A549 (cell line): ENCODE measurements around the gene PMPCA. TPM values are rescaled to one million over a fixed set of nuclear protein-coding genes. Genes with fewer than 3 reads are reported as not detected.

Source experiments
- ATAC-seq, 2 experiments: fragments of 200-7000 bp in 1 of 2; fragments of >200 bp in 1 of 2; cut with Nextera tagmentation in 1 of 2; cut with Tn5 transposase in 1 of 2; 3 replicates each; pipeline versions ENCODE4 v1.8.0 to v1.9.1; 2018 to 2020; ENCODE audit warnings: mild to moderate bottlenecking in 1 of 2, moderate library complexity in 1 of 2
- CTCF ChIA-PET: fragments of 300-600 bp; sonication (Branson Sonifier 250); formaldehyde crosslinking; extraction: SDS; loops from one replicate; lab custom pipeline; 2021; ENCODE audit warnings: antibody characterized with exemption, inconsistent platforms; lab: Yijun Ruan, JAX
- POLR2A ChIA-PET: fragments of 350-600 bp; formaldehyde crosslinking; extraction: SDS; loops from one replicate; lab custom pipeline; 2021; ENCODE audit warnings: antibody characterized with exemption, inconsistent platforms; lab: Yijun Ruan, JAX
- DNase-seq, 2 experiments: peaks; one replicate each; pipeline versions ENCODE4 v3.0.0 to v3.0.0-alpha.2; 2011 to 2016; ENCODE audit warnings: low read depth in 1 of 2, low spot score in 1 of 2
- FAIRE-seq: peaks from 2 replicates; lab custom pipeline; 2011; peaks lifted over from hg19 to GRCh38; lab: Jason Lieb, UNC
- H3K27ac ChIP-seq, 2 experiments: fragments of >200 bp; sonication (Bioruptor Twin); formaldehyde crosslinking; 3 replicates each; pipeline ENCODE4 v1.5.1; 2016 to 2017
- H3K4me1 ChIP-seq: fragments of >200 bp; sonication (Bioruptor Twin); formaldehyde crosslinking; 3 replicates; pipeline ENCODE4 v1.6.1; 2016
- H3K4me2 ChIP-seq: fragments of >200 bp; sonication (Bioruptor Twin); formaldehyde crosslinking; 3 replicates; pipeline ENCODE4 v1.6.1; 2016
- H3K4me3 ChIP-seq: fragments of >200 bp; sonication (Bioruptor Twin); formaldehyde crosslinking; 3 replicates; pipeline ENCODE4 v1.5.1; 2016
- H3K9me3 ChIP-seq: fragments of >200 bp; sonication (Bioruptor Twin); formaldehyde crosslinking; 3 replicates; pipeline ENCODE4 v1.6.1; 2016
- CBX2 ChIP-seq: fragments of 200-600 bp; sonication (generic); IDR thresholded peaks from 2 replicates; pipeline ENCODE4 v1.6.1; 2016; ENCODE audit warnings: low read depth, mild to moderate bottlenecking, borderline replicate concordance
- CHD2 ChIP-seq: fragments of 150-350 bp; IDR thresholded peaks from 2 replicates; pipeline ENCODE4 v1.6.1; 2014; ENCODE audit warnings: low read length; ENCODE audit not compliant: partially characterized antibody
- FOXS1 ChIP-seq: fragments of 250-450 bp; sonication (Bioruptor Pico); IDR thresholded peaks from 2 replicates; pipeline ENCODE4 v1.5.0; 2020; ENCODE audit warnings: mild to moderate bottlenecking, moderate library complexity
- HDAC2 ChIP-seq: fragments of 200-600 bp; sonication (generic); IDR thresholded peaks from 2 replicates; pipeline ENCODE4 v1.6.1; 2016
- HEYL ChIP-seq: fragments of 250-450 bp; sonication (Bioruptor Pico); IDR thresholded peaks from 2 replicates; pipeline ENCODE4 v1.8.0; 2021; ENCODE audit warnings: mild to moderate bottlenecking, moderate library complexity
- POLR2A ChIP-seq: IDR thresholded peaks from 2 replicates; pipeline ENCODE4 v1.6.1; 2012; ENCODE audit warnings: mild to moderate bottlenecking, low read length
- RARB ChIP-seq: fragments of 250-450 bp; sonication (Bioruptor Pico); IDR thresholded peaks from 2 replicates; pipeline ENCODE4 v1.8.0; 2021; ENCODE audit warnings: mild to moderate bottlenecking, moderate library complexity
- RFX5 ChIP-seq: fragments of 450-650 bp; IDR thresholded peaks from 2 replicates; pipeline ENCODE4 v1.7.1; 2014; ENCODE audit warnings: antibody characterized with exemption, mild to moderate bottlenecking, moderate library complexity
- SREBF2 ChIP-seq: fragments of 450-650 bp; IDR thresholded peaks from 2 replicates; pipeline ENCODE4 v1.6.1; 2014; ENCODE audit warnings: mild to moderate bottlenecking, moderate library complexity
- TFCP2L1 ChIP-seq: fragments of 250-450 bp; sonication (Bioruptor Pico); IDR thresholded peaks from 2 replicates; pipeline ENCODE4 v1.5.0; 2021; ENCODE audit warnings: mild to moderate bottlenecking
- ZFP36 ChIP-seq: fragments of 450-650 bp; IDR thresholded peaks from 2 replicates; pipeline ENCODE4 v1.6.1; 2014; ENCODE audit warnings: borderline replicate concordance; ENCODE audit not compliant: partially characterized antibody
- WGBS: methylation state at CpG from one replicate; pipeline ENCODE4 v1.1.6; 2017; ENCODE audit errors: missing lambda C conversion rate; 5-methylcytosine and 5-hydroxymethylcytosine counted together
- polyA plus RNA-seq, 4 experiments: library from polyadenylated mRNA; depleted of rRNA in 3 of 4; stranded (reverse); fragments of >200 nt; fragmentation: RNase III in 1 of 4; extraction: RNeasy Plus Mini Kit Qiagen cat#74134 plus additional on column Dnase treatment in 1 of 4; gene quantifications; 2 replicates in 3 of 4; 3 replicates in 1 of 4; pipeline ENCODE4 v1.2.3, GENCODE V29; 2011 to 2017
- TF ChIP-seq, protein P1 (sequence below): fragments of 200-600 bp; sonication (generic); IDR thresholded peaks from 2 replicates; pipeline ENCODE4 v1.6.1; 2016; ENCODE audit warnings: antibody characterized with exemption, mild to moderate bottlenecking, moderate library complexity
- TF ChIP-seq, protein P2 (sequence below): IDR thresholded peaks from 2 replicates; pipeline ENCODE4 v1.6.1; 2012; ENCODE audit warnings: low read depth, borderline replicate concordance
- TF ChIP-seq, protein P3 (sequence below): fragments of 450-650 bp; IDR thresholded peaks from 2 replicates; pipeline ENCODE4 v1.6.1; 2014; ENCODE audit warnings: antibody characterized with exemption
- TF ChIP-seq, protein P4 (sequence below): fragments of >200 bp; sonication (Bioruptor Twin); formaldehyde crosslinking; IDR thresholded peaks from 3 replicates; pipeline ENCODE4 v1.5.1; 2016
- TF ChIP-seq, protein P5 (sequence below): fragments of 150-350 bp; IDR thresholded peaks from 2 replicates; pipeline ENCODE4 v1.6.1; 2014; ENCODE audit warnings: low read depth, mild to moderate bottlenecking, low read length

Gene PMPCA
- polyA plus RNA-seq, 2 of the 4 experiments (the other 2 are of a cell fraction), result 71.1 to 89.2 TPM

DNA sequence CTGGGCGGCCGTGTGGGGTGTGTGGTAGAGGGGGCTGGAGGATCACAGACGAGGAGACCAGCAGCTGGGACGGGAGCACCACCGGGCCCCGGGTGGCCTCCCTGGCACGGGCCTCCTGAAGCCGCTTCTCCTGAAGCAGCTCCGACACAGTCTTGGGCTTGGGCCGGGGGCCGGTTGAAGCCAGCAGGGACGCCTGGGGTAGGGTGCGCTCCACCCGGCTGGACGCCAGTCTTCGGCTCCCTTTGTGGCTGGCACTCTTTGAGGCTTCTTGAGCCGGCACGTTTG lies 31.5 kb upstream of the PMPCA start:
- CTCF ChIA-PET, result interaction anchor here (1.4 to 4.9 kb wide), 3 partner anchors 13 to 41 kb away, joined by 3 to 27 read pairs (median 6); partner anchors contain the start of gene DNLZ
- 91% methylated on average over 18 of the region's 18 CpGs for WGBS
- Histone ChIP-seq H3K4me3 (no peak overlapping the region), H3K4me1 (no peaks in the 10 kb centered on the region), H3K27ac (no peak overlapping the region), H3K4me2 (no peak overlapping the region), H3K9me3 (no peaks in the 10 kb centered on the region)
- FAIRE-seq (no peak), ATAC-seq (no peak), DNase-seq (no peak)
- POLR2A ChIA-PET, result no interaction called here
- TF ChIP-seq, protein P1, sequence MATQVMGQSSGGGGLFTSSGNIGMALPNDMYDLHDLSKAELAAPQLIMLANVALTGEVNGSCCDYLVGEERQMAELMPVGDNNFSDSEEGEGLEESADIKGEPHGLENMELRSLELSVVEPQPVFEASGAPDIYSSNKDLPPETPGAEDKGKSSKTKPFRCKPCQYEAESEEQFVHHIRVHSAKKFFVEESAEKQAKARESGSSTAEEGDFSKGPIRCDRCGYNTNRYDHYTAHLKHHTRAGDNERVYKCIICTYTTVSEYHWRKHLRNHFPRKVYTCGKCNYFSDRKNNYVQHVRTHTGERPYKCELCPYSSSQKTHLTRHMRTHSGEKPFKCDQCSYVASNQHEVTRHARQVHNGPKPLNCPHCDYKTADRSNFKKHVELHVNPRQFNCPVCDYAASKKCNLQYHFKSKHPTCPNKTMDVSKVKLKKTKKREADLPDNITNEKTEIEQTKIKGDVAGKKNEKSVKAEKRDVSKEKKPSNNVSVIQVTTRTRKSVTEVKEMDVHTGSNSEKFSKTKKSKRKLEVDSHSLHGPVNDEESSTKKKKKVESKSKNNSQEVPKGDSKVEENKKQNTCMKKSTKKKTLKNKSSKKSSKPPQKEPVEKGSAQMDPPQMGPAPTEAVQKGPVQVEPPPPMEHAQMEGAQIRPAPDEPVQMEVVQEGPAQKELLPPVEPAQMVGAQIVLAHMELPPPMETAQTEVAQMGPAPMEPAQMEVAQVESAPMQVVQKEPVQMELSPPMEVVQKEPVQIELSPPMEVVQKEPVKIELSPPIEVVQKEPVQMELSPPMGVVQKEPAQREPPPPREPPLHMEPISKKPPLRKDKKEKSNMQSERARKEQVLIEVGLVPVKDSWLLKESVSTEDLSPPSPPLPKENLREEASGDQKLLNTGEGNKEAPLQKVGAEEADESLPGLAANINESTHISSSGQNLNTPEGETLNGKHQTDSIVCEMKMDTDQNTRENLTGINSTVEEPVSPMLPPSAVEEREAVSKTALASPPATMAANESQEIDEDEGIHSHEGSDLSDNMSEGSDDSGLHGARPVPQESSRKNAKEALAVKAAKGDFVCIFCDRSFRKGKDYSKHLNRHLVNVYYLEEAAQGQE, result no peak
- TF ChIP-seq RFX5 (no peak), TFCP2L1 (CRISPR knock-in tag) (no peak), CBX2 (no peak), HDAC2 (no peak), CHD2 (no peak), RARB (no peak), POLR2A (no peak), SREBF2 (no peak), ZFP36 (no peak)
- TF ChIP-seq, protein P2, sequence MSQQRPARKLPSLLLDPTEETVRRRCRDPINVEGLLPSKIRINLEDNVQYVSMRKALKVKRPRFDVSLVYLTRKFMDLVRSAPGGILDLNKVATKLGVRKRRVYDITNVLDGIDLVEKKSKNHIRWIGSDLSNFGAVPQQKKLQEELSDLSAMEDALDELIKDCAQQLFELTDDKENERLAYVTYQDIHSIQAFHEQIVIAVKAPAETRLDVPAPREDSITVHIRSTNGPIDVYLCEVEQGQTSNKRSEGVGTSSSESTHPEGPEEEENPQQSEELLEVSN, result no peak
- TF ChIP-seq, protein P3, sequence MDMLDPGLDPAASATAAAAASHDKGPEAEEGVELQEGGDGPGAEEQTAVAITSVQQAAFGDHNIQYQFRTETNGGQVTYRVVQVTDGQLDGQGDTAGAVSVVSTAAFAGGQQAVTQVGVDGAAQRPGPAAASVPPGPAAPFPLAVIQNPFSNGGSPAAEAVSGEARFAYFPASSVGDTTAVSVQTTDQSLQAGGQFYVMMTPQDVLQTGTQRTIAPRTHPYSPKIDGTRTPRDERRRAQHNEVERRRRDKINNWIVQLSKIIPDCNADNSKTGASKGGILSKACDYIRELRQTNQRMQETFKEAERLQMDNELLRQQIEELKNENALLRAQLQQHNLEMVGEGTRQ, result no peak
- TF ChIP-seq, protein P4, sequence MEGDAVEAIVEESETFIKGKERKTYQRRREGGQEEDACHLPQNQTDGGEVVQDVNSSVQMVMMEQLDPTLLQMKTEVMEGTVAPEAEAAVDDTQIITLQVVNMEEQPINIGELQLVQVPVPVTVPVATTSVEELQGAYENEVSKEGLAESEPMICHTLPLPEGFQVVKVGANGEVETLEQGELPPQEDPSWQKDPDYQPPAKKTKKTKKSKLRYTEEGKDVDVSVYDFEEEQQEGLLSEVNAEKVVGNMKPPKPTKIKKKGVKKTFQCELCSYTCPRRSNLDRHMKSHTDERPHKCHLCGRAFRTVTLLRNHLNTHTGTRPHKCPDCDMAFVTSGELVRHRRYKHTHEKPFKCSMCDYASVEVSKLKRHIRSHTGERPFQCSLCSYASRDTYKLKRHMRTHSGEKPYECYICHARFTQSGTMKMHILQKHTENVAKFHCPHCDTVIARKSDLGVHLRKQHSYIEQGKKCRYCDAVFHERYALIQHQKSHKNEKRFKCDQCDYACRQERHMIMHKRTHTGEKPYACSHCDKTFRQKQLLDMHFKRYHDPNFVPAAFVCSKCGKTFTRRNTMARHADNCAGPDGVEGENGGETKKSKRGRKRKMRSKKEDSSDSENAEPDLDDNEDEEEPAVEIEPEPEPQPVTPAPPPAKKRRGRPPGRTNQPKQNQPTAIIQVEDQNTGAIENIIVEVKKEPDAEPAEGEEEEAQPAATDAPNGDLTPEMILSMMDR, result no peak

DNA sequence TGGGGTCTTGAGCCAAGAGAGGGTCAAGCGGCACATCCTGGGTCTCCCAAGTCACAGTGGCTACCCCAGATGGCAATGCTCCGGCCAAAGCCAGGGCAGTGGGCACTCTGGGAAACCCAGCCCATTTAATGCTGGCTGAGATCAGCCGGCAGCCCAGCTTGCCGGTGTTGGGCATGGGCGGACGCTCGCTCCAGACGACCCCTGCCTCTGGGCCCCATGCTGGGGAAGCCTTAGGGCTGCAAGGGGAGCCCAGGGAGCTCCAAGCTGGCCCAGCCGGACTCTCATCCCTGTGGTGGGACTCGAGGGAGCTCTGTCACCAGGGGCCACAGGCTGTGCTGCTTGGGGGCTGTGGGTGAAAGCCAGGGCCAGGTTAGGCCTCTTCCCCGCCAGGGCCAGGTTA lies 31.1 kb upstream of the PMPCA start:
- no peak for DNase-seq
- FAIRE-seq, result no peak
- WGBS, result 100% methylated on average over 1 of the region's 11 CpGs
- Histone ChIP-seq H3K4me3 (no peak overlapping the region), H3K4me1 (no peaks in the 10 kb centered on the region)
- CTCF ChIA-PET, result interaction anchor here (1.5 to 4.9 kb wide), 2 partner anchors 13 to 15 kb away, joined by 6 to 27 read pairs; partner anchors contain the start of gene DNLZ
- POLR2A ChIA-PET, result interaction anchor here (0.6 kb wide), 1 partner anchor 8 kb away, joined by 4 read pairs; no protein-coding TSS in a partner anchor
- TF ChIP-seq FOXS1 (CRISPR knock-in tag), result no peak
- TF ChIP-seq, protein P5, sequence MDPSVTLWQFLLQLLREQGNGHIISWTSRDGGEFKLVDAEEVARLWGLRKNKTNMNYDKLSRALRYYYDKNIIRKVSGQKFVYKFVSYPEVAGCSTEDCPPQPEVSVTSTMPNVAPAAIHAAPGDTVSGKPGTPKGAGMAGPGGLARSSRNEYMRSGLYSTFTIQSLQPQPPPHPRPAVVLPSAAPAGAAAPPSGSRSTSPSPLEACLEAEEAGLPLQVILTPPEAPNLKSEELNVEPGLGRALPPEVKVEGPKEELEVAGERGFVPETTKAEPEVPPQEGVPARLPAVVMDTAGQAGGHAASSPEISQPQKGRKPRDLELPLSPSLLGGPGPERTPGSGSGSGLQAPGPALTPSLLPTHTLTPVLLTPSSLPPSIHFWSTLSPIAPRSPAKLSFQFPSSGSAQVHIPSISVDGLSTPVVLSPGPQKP, result no peak
- TF ChIP-seq HEYL (CRISPR knock-in tag), result no peak
- TF ChIP-seq, all 56 proteins: peak for 0
- ATAC-seq, result no peak
- Histone ChIP-seq H3K4me2 (no peak overlapping the region), H3K9me3 (no peaks in the 10 kb centered on the region), H3K27ac (no peak overlapping the region)
